Astrocyte (in vitro differentiated cells and primary cell): ENCODE results near the gene SOX1. TPM values are rescaled to one million over a fixed set of nuclear protein-coding genes. Genes with fewer than 3 reads are reported as not detected.

Experiments used
- DNase-seq: peaks from one replicate; pipeline ENCODE4 v3.0.0-alpha.2; 2010; ENCODE audit warnings: low read depth
- FAIRE-seq: peaks from 2 replicates; lab custom pipeline; 2011; peaks lifted over from hg19 to GRCh38; lab: Jason Lieb, UNC
- H2AFZ ChIP-seq: 2 replicates; pipeline ENCODE4 v1.6.0; 2012; ENCODE audit warnings: low read depth, low read length, inconsistent platforms
- H3K27ac ChIP-seq: 2 replicates; pipeline ENCODE4 v1.5.1; 2011; ENCODE audit warnings: low read depth, low read length, inconsistent platforms
- H3K27me3 ChIP-seq: 2 replicates; pipeline ENCODE4 v1.6.0; 2011; ENCODE audit warnings: low read length, inconsistent platforms; ENCODE audit not compliant: insufficient read depth
- H3K36me3 ChIP-seq: 2 replicates; pipeline ENCODE4 v1.5.1; 2011; ENCODE audit warnings: low read length, inconsistent platforms; ENCODE audit not compliant: insufficient read depth
- H3K4me1 ChIP-seq: 2 replicates; pipeline ENCODE4 v1.5.1; 2011; ENCODE audit warnings: low read length, inconsistent platforms; ENCODE audit not compliant: insufficient read depth
- H3K4me2 ChIP-seq: 2 replicates; pipeline ENCODE4 v1.6.0; 2012; ENCODE audit warnings: low read length, inconsistent platforms
- H3K4me3 ChIP-seq: 2 replicates; pipeline ENCODE4 v1.5.1; 2011; ENCODE audit warnings: low read depth, mild to moderate bottlenecking, low read length, inconsistent platforms; ENCODE audit not compliant: insufficient read depth
- H3K79me2 ChIP-seq: 2 replicates; pipeline ENCODE4 v1.6.0; 2012; ENCODE audit warnings: mild to moderate bottlenecking, low read length, inconsistent platforms; ENCODE audit not compliant: insufficient read depth
- H3K9ac ChIP-seq: 2 replicates; pipeline ENCODE4 v1.6.0; 2012; ENCODE audit warnings: mild to moderate bottlenecking, low read length, inconsistent platforms
- H3K9me3 ChIP-seq: 2 replicates; pipeline ENCODE4 v1.5.1; 2012; ENCODE audit warnings: low read depth, mild to moderate bottlenecking, low read length, inconsistent platforms; ENCODE audit not compliant: insufficient read depth
- H4K20me1 ChIP-seq: 2 replicates; pipeline ENCODE4 v1.6.0; 2012; ENCODE audit warnings: low read length, inconsistent platforms; ENCODE audit not compliant: insufficient read depth
- H3K27ac Mint-ChIP-seq: one replicate; pipeline ENCODE4 v1.8.0; 2021; ENCODE audit warnings: mild to moderate bottlenecking, mixed read lengths; ENCODE audit not compliant: unreplicated experiment
- H3K27me3 Mint-ChIP-seq: one replicate; pipeline ENCODE4 v1.8.0; 2021; ENCODE audit warnings: low read depth, mixed read lengths; ENCODE audit not compliant: unreplicated experiment
- H3K36me3 Mint-ChIP-seq: one replicate; pipeline ENCODE4 v1.8.0; 2021; ENCODE audit warnings: low read depth, mixed read lengths; ENCODE audit not compliant: unreplicated experiment
- H3K4me1 Mint-ChIP-seq: one replicate; pipeline ENCODE4 v1.8.0; 2021; ENCODE audit warnings: low read depth, mixed read lengths; ENCODE audit not compliant: unreplicated experiment
- H3K4me3 Mint-ChIP-seq: one replicate; pipeline ENCODE4 v1.8.0; 2021; ENCODE audit warnings: mild to moderate bottlenecking, moderate library complexity, mixed read lengths; ENCODE audit not compliant: unreplicated experiment
- H3K9me3 Mint-ChIP-seq: one replicate; pipeline ENCODE4 v1.8.0; 2021; ENCODE audit warnings: mild to moderate bottlenecking, mixed read lengths; ENCODE audit not compliant: unreplicated experiment
- EZH2 ChIP-seq: IDR thresholded peaks from 2 replicates; pipeline ENCODE4 v1.6.1; 2012; ENCODE audit warnings: mild to moderate bottlenecking, low read length, inconsistent platforms; ENCODE audit not compliant: insufficient read depth
- total RNA-seq: library from RNA; stranded (reverse); gene quantifications from 2 replicates; pipeline ENCODE4 v1.2.1, GENCODE V29; 2021
- TF ChIP-seq, protein P1 (sequence below): IDR thresholded peaks from 2 replicates; pipeline ENCODE4 v1.5.1; 2011; ENCODE audit warnings: low read depth, mild to moderate bottlenecking, inconsistent platforms, low read length, moderate library complexity; ENCODE audit not compliant: insufficient read depth

Gene SOX1
- total RNA-seq, 1 donor from 2014 or later = not detected

DNA sequence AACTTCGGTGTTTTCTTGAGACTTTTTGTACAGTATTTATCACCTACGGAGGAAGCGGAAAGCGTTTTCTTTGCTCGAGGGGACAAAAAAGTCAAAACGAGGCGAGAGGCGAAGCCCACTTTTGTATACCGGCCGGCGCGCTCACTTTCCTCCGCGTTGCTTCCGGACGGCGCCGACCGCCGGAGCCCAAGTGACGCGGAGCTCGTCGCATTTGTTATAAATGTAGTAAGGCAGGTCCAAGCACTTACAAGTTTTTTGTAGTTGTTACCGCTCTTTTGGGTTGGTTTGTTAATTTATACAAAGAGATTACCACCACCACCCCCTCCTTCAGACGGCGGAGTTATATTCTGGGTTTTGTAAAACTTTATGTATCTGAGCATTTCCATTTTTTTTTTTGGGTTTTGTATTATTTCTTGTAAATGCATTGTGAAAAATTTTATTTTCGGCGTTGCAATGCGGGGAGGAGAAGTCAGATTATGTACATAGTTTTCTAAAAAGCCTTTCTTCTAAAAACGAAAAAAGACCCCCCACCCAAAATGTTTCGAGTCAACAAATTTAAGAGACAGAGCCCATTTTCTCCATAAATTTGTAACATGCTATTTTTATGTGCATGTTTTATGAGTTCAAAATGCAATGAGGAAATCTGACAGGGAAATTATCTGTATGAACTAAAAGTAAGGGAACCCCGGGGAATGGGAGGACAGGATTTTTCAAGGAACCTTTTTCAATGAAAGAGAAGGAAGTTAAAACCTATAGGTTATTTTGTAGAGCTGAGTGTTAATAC lies 2.3 kb downstream of the SOX1 start:
- H3K9ac ChIP-seq = no peak overlapping the region
- no peaks in the 10 kb centered on the region for H3K36me3 ChIP-seq
- no peak for FAIRE-seq
- Mint-ChIP-seq H3K27ac (peak overlapping the region; percentile 95), H3K4me1 (peaks cover 6% of the 10 kb centered on the region), H3K4me3 (no peak overlapping the region), H3K9me3 (peaks cover 21% of the 10 kb centered on the region), H3K27me3 (peaks cover 63% of the 10 kb centered on the region), H3K36me3 (peaks cover 4% of the 10 kb centered on the region)
- DNase-seq = no peak
- no peaks in the 10 kb centered on the region for H3K79me2 ChIP-seq
- H3K9me3 ChIP-seq = no peaks in the 10 kb centered on the region
- H2AFZ ChIP-seq = no peak overlapping the region
- TF ChIP-seq, protein P1, sequence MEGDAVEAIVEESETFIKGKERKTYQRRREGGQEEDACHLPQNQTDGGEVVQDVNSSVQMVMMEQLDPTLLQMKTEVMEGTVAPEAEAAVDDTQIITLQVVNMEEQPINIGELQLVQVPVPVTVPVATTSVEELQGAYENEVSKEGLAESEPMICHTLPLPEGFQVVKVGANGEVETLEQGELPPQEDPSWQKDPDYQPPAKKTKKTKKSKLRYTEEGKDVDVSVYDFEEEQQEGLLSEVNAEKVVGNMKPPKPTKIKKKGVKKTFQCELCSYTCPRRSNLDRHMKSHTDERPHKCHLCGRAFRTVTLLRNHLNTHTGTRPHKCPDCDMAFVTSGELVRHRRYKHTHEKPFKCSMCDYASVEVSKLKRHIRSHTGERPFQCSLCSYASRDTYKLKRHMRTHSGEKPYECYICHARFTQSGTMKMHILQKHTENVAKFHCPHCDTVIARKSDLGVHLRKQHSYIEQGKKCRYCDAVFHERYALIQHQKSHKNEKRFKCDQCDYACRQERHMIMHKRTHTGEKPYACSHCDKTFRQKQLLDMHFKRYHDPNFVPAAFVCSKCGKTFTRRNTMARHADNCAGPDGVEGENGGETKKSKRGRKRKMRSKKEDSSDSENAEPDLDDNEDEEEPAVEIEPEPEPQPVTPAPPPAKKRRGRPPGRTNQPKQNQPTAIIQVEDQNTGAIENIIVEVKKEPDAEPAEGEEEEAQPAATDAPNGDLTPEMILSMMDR = no peak
- peak; percentile 36 for TF ChIP-seq EZH2
- H3K4me1 ChIP-seq = no peaks in the 10 kb centered on the region
- peaks cover 60% of the 10 kb centered on the region for H3K27me3 ChIP-seq
- H3K4me2 ChIP-seq = peak overlapping the region; percentile 19
- no peaks in the 10 kb centered on the region for H4K20me1 ChIP-seq
- no peak overlapping the region for H3K4me3 ChIP-seq
- H3K27ac ChIP-seq = no peak overlapping the region

DNA sequence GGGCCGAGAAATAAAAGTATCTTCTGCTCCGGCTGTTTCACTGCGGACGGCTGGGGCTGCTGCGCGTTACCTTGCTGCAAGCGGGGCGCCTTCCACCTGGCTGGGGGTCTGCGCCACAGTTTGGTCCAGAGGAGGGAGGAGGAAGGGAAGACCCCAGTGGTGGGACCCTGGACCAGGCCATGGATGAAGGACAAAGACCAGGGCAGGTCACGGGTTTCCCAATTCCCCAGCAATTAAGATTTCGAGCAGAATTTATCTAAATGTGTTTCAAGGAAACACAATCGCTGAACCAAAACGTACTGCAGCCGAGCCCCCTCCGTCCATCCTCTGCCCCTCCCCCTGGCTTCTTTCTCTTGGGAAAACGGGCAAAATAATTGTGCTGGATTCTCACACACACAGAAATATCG lies 2.9 kb downstream of the SOX1 start:
- Mint-ChIP-seq H3K4me1 (peaks cover 6% of the 10 kb centered on the region), H3K36me3 (peaks cover 4% of the 10 kb centered on the region), H3K27ac (no peak overlapping the region), H3K9me3 (peaks cover 26% of the 10 kb centered on the region), H3K4me3 (no peak overlapping the region), H3K27me3 (peaks cover 64% of the 10 kb centered on the region)
- DNase-seq (no peak), FAIRE-seq (no peak)
- Histone ChIP-seq H4K20me1 (no peaks in the 10 kb centered on the region), H3K4me3 (no peak overlapping the region), H3K36me3 (no peaks in the 10 kb centered on the region), H3K27ac (no peak overlapping the region), H3K27me3 (peaks cover 60% of the 10 kb centered on the region), H3K4me1 (no peaks in the 10 kb centered on the region), H2AFZ (no peak overlapping the region), H3K4me2 (no peak overlapping the region), H3K79me2 (no peaks in the 10 kb centered on the region), H3K9me3 (no peaks in the 10 kb centered on the region), H3K9ac (no peak overlapping the region)
- TF ChIP-seq, protein P1 = no peak
- TF ChIP-seq EZH2 = peak; percentile 38

DNA sequence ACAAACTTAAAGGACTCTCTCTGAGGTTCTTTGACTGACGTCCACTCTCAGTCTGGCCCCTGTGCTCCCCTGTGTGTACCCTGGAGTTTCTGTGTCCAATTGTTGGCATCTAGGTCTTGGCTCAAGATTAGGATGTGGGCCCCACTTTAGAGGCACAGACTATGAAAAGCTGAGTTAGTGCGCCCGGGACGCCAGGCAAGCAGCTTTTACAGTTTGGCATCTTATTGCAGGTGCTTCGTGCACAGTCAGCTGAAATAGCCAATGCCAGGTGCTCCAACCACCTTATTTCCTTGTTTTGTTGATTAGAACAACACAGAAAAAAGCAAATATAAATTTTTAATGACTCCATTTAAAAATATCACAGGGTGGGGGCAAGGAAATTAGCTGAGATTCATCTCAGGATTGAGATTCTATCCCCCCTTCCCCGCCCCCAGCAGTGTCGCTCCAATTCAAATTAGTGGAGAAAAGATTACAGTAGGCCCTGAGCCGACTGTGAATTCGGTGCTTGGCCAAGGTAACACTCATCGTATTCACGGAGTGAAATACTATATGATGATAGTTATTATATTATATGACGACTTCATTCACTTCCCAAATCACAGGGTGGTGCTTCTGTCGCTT lies 4.3 kb downstream of the SOX1 start:
- Histone ChIP-seq H3K4me1 (no peaks in the 10 kb centered on the region), H3K9me3 (no peaks in the 10 kb centered on the region), H3K27me3 (peaks cover 57% of the 10 kb centered on the region), H4K20me1 (no peaks in the 10 kb centered on the region), H3K27ac (no peak overlapping the region), H2AFZ (no peak overlapping the region), H3K4me3 (no peak overlapping the region), H3K79me2 (no peaks in the 10 kb centered on the region), H3K4me2 (no peak overlapping the region), H3K36me3 (no peaks in the 10 kb centered on the region), H3K9ac (no peak overlapping the region)
- Mint-ChIP-seq H3K9me3 (peaks cover 30% of the 10 kb centered on the region), H3K27me3 (peaks cover 64% of the 10 kb centered on the region), H3K4me3 (no peak overlapping the region), H3K4me1 (peaks cover 6% of the 10 kb centered on the region), H3K27ac (peak overlapping the region; percentile 69), H3K36me3 (peaks cover 6% of the 10 kb centered on the region)
- TF ChIP-seq, protein P1 = no peak
- no peak for TF ChIP-seq EZH2
- DNase-seq = no peak
- no peak for FAIRE-seq
